Panc1 (cell line): Measurements from ENCODE around the gene TNIK.

Experiments used
- POLR2AphosphoS5 ChIP-seq: IDR thresholded peaks from 2 replicates; pipeline ENCODE4 v1.6.1; 2012; ENCODE audit warnings: mild to moderate bottlenecking, low read depth, low read length, moderate library complexity
- SIN3A ChIP-seq: IDR thresholded peaks from 2 replicates; pipeline ENCODE4 v1.6.1; 2012; ENCODE audit warnings: low read depth, mild to moderate bottlenecking, low read length, moderate library complexity, borderline replicate concordance; ENCODE audit not compliant: insufficient read depth
- TCF7L2 ChIP-seq: IDR thresholded peaks from 2 replicates; pipeline ENCODE4 v1.6.1; 2011; ENCODE audit warnings: mild to moderate bottlenecking, low read depth, low read length, inconsistent platforms
- TF ChIP-seq, protein P1 (sequence below): fragments of 450-650 bp; IDR thresholded peaks from 2 replicates; pipeline ENCODE4 v1.5.1; 2017; ENCODE audit warnings: mild to moderate bottlenecking
- TF ChIP-seq, protein P2 (sequence below), 2 experiments: IDR thresholded peaks; 2 replicates each; pipeline ENCODE4 v1.6.1; 2011 to 2012; ENCODE audit warnings: low read depth in 2 of 2, control low read depth in 1 of 2, low read length in 1 of 2, mild to moderate bottlenecking in 1 of 2, moderate library complexity in 1 of 2; ENCODE audit not compliant: insufficient read depth in 1 of 2

DNA sequence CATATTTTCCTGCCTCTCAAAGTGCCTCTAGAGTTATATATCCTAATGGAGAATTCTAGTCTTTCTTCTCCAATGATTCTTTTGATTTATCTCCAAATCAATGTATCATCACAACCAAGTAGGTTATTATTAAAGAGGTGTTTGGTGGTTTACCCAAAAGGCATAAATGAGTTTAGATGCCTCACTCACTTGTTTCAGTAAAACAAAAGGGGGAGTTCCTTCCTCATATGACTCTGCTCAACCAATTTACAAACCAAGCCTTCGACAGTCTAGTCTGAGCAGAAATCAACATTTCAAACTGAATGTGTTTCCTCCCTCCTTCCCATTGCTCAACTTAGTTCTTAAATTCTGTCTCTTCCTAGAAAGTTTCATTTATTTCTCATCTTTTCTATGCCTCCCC, 116.5 kb downstream of the TNIK start:
- no peak for TF ChIP-seq POLR2AphosphoS5
- TF ChIP-seq, protein P1, sequence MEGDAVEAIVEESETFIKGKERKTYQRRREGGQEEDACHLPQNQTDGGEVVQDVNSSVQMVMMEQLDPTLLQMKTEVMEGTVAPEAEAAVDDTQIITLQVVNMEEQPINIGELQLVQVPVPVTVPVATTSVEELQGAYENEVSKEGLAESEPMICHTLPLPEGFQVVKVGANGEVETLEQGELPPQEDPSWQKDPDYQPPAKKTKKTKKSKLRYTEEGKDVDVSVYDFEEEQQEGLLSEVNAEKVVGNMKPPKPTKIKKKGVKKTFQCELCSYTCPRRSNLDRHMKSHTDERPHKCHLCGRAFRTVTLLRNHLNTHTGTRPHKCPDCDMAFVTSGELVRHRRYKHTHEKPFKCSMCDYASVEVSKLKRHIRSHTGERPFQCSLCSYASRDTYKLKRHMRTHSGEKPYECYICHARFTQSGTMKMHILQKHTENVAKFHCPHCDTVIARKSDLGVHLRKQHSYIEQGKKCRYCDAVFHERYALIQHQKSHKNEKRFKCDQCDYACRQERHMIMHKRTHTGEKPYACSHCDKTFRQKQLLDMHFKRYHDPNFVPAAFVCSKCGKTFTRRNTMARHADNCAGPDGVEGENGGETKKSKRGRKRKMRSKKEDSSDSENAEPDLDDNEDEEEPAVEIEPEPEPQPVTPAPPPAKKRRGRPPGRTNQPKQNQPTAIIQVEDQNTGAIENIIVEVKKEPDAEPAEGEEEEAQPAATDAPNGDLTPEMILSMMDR: no peak
- TF ChIP-seq, protein P2, sequence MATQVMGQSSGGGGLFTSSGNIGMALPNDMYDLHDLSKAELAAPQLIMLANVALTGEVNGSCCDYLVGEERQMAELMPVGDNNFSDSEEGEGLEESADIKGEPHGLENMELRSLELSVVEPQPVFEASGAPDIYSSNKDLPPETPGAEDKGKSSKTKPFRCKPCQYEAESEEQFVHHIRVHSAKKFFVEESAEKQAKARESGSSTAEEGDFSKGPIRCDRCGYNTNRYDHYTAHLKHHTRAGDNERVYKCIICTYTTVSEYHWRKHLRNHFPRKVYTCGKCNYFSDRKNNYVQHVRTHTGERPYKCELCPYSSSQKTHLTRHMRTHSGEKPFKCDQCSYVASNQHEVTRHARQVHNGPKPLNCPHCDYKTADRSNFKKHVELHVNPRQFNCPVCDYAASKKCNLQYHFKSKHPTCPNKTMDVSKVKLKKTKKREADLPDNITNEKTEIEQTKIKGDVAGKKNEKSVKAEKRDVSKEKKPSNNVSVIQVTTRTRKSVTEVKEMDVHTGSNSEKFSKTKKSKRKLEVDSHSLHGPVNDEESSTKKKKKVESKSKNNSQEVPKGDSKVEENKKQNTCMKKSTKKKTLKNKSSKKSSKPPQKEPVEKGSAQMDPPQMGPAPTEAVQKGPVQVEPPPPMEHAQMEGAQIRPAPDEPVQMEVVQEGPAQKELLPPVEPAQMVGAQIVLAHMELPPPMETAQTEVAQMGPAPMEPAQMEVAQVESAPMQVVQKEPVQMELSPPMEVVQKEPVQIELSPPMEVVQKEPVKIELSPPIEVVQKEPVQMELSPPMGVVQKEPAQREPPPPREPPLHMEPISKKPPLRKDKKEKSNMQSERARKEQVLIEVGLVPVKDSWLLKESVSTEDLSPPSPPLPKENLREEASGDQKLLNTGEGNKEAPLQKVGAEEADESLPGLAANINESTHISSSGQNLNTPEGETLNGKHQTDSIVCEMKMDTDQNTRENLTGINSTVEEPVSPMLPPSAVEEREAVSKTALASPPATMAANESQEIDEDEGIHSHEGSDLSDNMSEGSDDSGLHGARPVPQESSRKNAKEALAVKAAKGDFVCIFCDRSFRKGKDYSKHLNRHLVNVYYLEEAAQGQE (IDR thresholded peaks at IDR 0.05; ENCODE audit: insufficient read depth in 1 of 2, low read depth in 2 of 2, low read length in 1 of 2): no peak
- no peak for TF ChIP-seq SIN3A
- TF ChIP-seq TCF7L2: no peak
